Thymus (tissue), 14 donors: Measurements from ENCODE around the gene GABRG1. TPM values are rescaled to one million over a fixed set of nuclear protein-coding genes. Genes with fewer than 3 reads are reported as not detected.

Source experiments
- DNase-seq, 9 donors: peaks; one replicate each; pipeline ENCODE4 v3.0.0-alpha.2; 2013; ENCODE audit warnings: low spot score in 9 of 9, low read depth in 6 of 9, missing footprints in 1 of 9
- H3K27ac ChIP-seq, 2 donors: one replicate each; pipeline ENCODE4 v1.5.1; 2013; ENCODE audit warnings: control low read depth in 1 of 2, low read depth in 1 of 2, low read length in 1 of 2, mild to moderate bottlenecking in 1 of 2, moderate library complexity in 1 of 2
- H3K27me3 ChIP-seq, 2 donors: one replicate each; pipeline ENCODE4 v1.5.1; 2013; ENCODE audit warnings: low read length in 1 of 2; ENCODE audit not compliant: control insufficient read depth in 2 of 2, insufficient read depth in 1 of 2
- H3K36me3 ChIP-seq, 2 donors: one replicate each; pipeline ENCODE4 v1.5.1; 2013; ENCODE audit warnings: low read length in 1 of 2, mild to moderate bottlenecking in 1 of 2, moderate library complexity in 1 of 2; ENCODE audit not compliant: control insufficient read depth in 2 of 2, insufficient read depth in 2 of 2
- H3K4me1 ChIP-seq, 2 donors: one replicate each; pipeline ENCODE4 v1.5.1; 2013; ENCODE audit warnings: low read length in 2 of 2; ENCODE audit not compliant: control insufficient read depth in 2 of 2, insufficient read depth in 2 of 2
- H3K4me3 ChIP-seq, 2 donors: one replicate each; pipeline ENCODE4 v1.5.1; 2013; ENCODE audit warnings: low read length in 2 of 2, control low read depth in 1 of 2, mild to moderate bottlenecking in 1 of 2
- H3K9me3 ChIP-seq, 2 donors: one replicate each; pipeline ENCODE4 v1.5.1; 2013; ENCODE audit warnings: low read length in 1 of 2, mild to moderate bottlenecking in 1 of 2; ENCODE audit not compliant: control insufficient read depth in 2 of 2, insufficient read depth in 1 of 2
- WGBS: extraction: QIAGEN DNeasy Blood & Tissue Kit; methylation state at CpG from one replicate; pipeline ENCODE4 v1.1.7; 2013; 5-methylcytosine and 5-hydroxymethylcytosine counted together
- long read RNA-seq, 10 donors: transcript quantifications; one replicate each; lab custom pipeline, GENCODE V29; 2026
- polyA plus RNA-seq: library from polyadenylated mRNA; stranded (reverse); fragments of 200-250 nt; gene quantifications from one replicate; pipeline ENCODE4 v1.2.3, GENCODE V29; 2013
- total RNA-seq: library from RNA; stranded (reverse); fragments of 120-200 nt; gene quantifications from one replicate; pipeline ENCODE4 v1.2.4, GENCODE V29; 2013
- donor health status: healthy.

The GABRG1 gene
- total RNA-seq (0.05 TPM), polyA plus RNA-seq (0.02 TPM)
- long read RNA-seq, donor 1 = 0 reads
- long read RNA-seq, donor 2 = 0 reads
- long read RNA-seq, donor 3 = 0 reads
- long read RNA-seq, donor 4 = 0 reads
- long read RNA-seq, donor 5 = 0 reads
- long read RNA-seq, donor 6 = 0 reads
- long read RNA-seq, donor 7 = 0 reads
- long read RNA-seq, donor 8 = 0 reads
- long read RNA-seq, donor 9 = 0 reads
- long read RNA-seq, donor 10 = 0 reads

DNA sequence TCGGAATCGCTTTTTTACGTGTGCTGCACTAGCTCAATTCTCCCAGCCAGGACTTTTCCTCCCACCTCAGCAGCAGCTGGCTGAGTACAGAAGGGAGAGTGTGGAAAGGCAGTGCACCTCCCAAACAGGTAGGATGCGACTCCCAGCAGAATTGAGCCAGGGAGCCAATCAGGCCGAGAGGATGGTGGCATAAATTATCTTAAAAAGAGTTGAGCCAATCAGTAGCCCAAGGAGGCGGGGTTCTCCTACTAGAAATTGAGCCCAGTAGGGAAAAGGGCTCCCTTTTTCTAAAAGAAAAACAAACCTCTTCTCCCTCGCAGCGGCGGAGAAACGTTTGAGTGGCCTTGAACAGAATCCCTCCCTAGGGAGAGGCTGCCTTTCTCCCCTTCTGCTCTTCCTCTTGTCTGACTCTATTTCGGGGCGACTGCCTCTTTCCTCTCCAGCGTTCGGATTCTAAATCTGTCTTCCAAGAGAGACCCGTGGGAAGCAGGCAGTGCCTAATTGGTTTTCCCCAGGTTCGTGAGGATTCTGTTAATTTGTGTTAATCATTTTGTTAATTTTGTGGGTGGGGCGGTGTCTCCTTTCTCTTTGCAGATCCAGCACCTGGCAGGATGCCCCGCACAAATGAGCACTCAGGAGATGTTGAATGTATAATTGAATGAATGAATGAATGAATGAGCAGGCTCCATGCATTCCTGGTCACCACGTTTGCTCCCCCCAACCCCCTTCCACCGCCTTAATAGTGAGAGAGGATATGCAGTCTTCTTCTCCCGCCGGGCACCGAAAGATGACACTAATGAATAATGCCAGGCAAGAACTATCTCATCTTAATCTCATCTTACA is at the start of gene GABRG1:
Gene GABRG1 (minus strand): TSS at position 142 of the 843 bp plus-strand sequence. CDS start 141 bp downstream, at position 1.
- H3K4me3 ChIP-seq = no peak within 1 kb of the TSS
- H3K9me3 ChIP-seq = no peaks in the 10 kb centered on the region
- peaks cover 0 to 2% of the 10 kb centered on the region in 2 donors for H3K27me3 ChIP-seq
- H3K4me1 ChIP-seq = no peaks in the 10 kb centered on the region
- H3K27ac ChIP-seq = no peak within 1 kb of the TSS
- DNase-seq = no peak
- 35% methylated on average over 23 of the region's 23 CpGs for WGBS
- no peaks in the 10 kb centered on the region for H3K36me3 ChIP-seq

GRCh38 chr4:46146993-46147392 is 23.1 kb upstream of the GABRG1 start:
- no peak for DNase-seq
- Histone ChIP-seq H3K27me3 (no peaks in the 10 kb centered on the region), H3K4me1 (no peaks in the 10 kb centered on the region), H3K36me3 (no peaks in the 10 kb centered on the region), H3K4me3 (no peak overlapping the region), H3K9me3 (peaks cover 0 to 5% of the 10 kb centered on the region in 2 donors), H3K27ac (no peak overlapping the region)
- 87% methylated on average over 4 of the region's 4 CpGs for WGBS

GRCh38 chr4:46131498-46132057 is 7.7 kb upstream of the GABRG1 start:
- Histone ChIP-seq H3K9me3 (no peaks in the 10 kb centered on the region), H3K27ac (no peak overlapping the region), H3K36me3 (no peaks in the 10 kb centered on the region), H3K4me3 (no peak overlapping the region), H3K27me3 (no peaks in the 10 kb centered on the region), H3K4me1 (no peaks in the 10 kb centered on the region)
- no peak for DNase-seq
- 87% methylated on average over 2 of the region's 2 CpGs for WGBS

GRCh38 chr4:46124773-46125413 is 1.0 kb upstream of the GABRG1 start:
- 70% methylated on average over 14 of the region's 14 CpGs for WGBS
- DNase-seq = peak in 1 of 9 donors; percentile 4

GRCh38 chr4:46081674-46082073 is 42.2 kb downstream of the GABRG1 start:
- no peaks in the 10 kb centered on the region for H3K27me3 ChIP-seq
- H3K4me3 ChIP-seq = no peak overlapping the region
- 89% methylated on average over 5 of the region's 5 CpGs for WGBS
- no peaks in the 10 kb centered on the region for H3K36me3 ChIP-seq
- DNase-seq = no peak
- H3K9me3 ChIP-seq = no peaks in the 10 kb centered on the region
- no peaks in the 10 kb centered on the region for H3K4me1 ChIP-seq
- no peak overlapping the region for H3K27ac ChIP-seq

More at GRCh38 chr4:46124773-46125413, 1.0 kb upstream of the GABRG1 start:
- Histone ChIP-seq H3K4me3 (no peak overlapping the region), H3K27ac (no peak overlapping the region), H3K9me3 (no peaks in the 10 kb centered on the region), H3K4me1 (no peaks in the 10 kb centered on the region), H3K36me3 (no peaks in the 10 kb centered on the region), H3K27me3 (peaks cover 0 to 2% of the 10 kb centered on the region in 2 donors)

GRCh38 chr4:46081248-46081647 is 42.6 kb downstream of the GABRG1 start:
- H3K9me3 ChIP-seq = no peaks in the 10 kb centered on the region
- H3K4me1 ChIP-seq = no peaks in the 10 kb centered on the region
- no peak overlapping the region for H3K27ac ChIP-seq
- no peaks in the 10 kb centered on the region for H3K27me3 ChIP-seq
- DNase-seq = no peak
- H3K4me3 ChIP-seq = no peak overlapping the region
- H3K36me3 ChIP-seq = no peaks in the 10 kb centered on the region

DNA sequence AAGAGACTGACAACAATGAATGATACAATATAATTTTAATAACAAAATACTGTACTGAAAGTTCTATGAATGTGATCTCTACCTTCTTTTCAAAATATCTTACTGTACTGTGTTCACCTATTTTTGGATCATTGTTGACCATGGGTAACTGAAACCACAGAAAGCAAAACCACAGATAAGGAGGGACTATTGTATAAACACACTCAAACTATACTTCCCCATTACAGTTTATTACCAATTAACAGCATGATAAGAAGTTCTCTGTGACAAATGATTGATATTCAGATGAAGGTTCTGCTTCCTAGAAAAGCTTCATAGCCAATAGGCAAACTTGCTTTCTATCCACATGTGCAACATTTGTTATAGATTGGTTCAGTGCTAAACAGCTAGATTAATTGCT is 50.1 kb downstream of the GABRG1 start:
- no peak for DNase-seq
- H3K36me3 ChIP-seq = no peaks in the 10 kb centered on the region
- no peaks in the 10 kb centered on the region for H3K4me1 ChIP-seq
- H3K27ac ChIP-seq = no peak overlapping the region
- H3K4me3 ChIP-seq = no peak overlapping the region
- H3K9me3 ChIP-seq = no peaks in the 10 kb centered on the region
- no peaks in the 10 kb centered on the region for H3K27me3 ChIP-seq

- no peaks in the 10 kb centered on the region for H3K4me1 ChIP-seq
- no peak overlapping the region for H3K27ac ChIP-seq
- no peak for DNase-seq
- H3K4me3 ChIP-seq = no peak overlapping the region
- no peaks in the 10 kb centered on the region for H3K36me3 ChIP-seq
- no peaks in the 10 kb centered on the region for H3K27me3 ChIP-seq
- 94% methylated on average over 2 of the region's 2 CpGs for WGBS
- no peaks in the 10 kb centered on the region for H3K9me3 ChIP-seq
Measured at GRCh38 chr4:46051392-46051791, 72.5 kb downstream of the GABRG1 start.

GRCh38 chr4:46032056-46032455 is 91.8 kb downstream of the GABRG1 start:
- WGBS = 95% methylated on average over 1 of the region's 1 CpG
- H3K36me3 ChIP-seq = no peaks in the 10 kb centered on the region
- no peaks in the 10 kb centered on the region for H3K9me3 ChIP-seq
- H3K4me3 ChIP-seq = no peak overlapping the region
- no peaks in the 10 kb centered on the region for H3K4me1 ChIP-seq
- no peaks in the 10 kb centered on the region for H3K27me3 ChIP-seq
- no peak overlapping the region for H3K27ac ChIP-seq
- no peak for DNase-seq
